ENCODE data around the gene ZBTB46.

ZBTB46 gene

DNA sequence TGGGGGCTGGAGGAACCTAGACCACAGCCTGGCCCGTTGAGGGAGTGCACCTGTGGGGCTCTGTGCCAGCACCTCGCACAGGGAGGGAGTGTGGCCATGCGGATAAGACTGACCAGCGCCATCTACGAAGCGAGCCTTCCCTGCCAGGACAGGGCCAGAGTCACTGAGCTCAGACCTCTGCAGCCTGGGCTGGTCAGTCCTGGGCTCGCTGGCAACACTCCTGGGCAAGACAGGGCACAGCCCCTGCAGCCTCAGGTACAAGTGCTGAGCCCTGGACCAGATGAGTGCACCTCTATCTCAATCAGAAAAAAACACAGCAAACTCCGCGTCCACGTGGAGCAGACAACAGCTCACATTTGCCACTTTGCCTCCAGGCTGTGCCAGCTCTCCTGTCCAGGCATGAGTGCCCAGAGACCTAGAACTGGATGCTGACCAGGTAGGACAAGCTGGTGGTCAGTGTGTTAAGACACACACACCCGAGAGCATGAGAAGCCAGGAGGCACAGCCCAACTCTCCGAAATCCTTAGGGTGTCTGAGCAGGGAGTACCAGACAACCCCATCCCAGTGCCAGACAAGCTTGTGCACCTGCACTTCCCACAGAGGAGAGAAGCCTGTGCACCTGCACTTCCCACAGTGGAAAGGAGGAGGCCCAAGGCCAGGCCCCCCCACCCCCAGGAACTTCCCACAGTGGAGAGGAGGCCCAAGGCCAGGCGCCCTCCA, 128.2 kb downstream of the ZBTB46 start:
- no peak overlapping the region for H3K27ac ChIP-seq (ENCODE audit: low read length)
- no peaks in the 10 kb centered on the region for H3K27me3 ChIP-seq (ENCODE audit: low read depth, low read length)
- peaks cover 19 to 35% of the 10 kb centered on the region in 2 donors for H3K36me3 ChIP-seq (ENCODE audit: control insufficient read depth in 1 of 2, insufficient read depth in 2 of 2, low read length in 2 of 2)
- H3K9me3 ChIP-seq (ENCODE audit: control insufficient read depth in 1 of 2, low read length in 2 of 2): no peaks in the 10 kb centered on the region
- peaks cover 6 to 23% of the 10 kb centered on the region in 2 donors for H3K4me1 ChIP-seq (ENCODE audit: control insufficient read depth in 1 of 2, insufficient read depth in 2 of 2, low read length in 2 of 2)
- no peak overlapping the region for H3K4me3 ChIP-seq (ENCODE audit: low read depth in 1 of 2, low read length in 2 of 2)

DNA sequence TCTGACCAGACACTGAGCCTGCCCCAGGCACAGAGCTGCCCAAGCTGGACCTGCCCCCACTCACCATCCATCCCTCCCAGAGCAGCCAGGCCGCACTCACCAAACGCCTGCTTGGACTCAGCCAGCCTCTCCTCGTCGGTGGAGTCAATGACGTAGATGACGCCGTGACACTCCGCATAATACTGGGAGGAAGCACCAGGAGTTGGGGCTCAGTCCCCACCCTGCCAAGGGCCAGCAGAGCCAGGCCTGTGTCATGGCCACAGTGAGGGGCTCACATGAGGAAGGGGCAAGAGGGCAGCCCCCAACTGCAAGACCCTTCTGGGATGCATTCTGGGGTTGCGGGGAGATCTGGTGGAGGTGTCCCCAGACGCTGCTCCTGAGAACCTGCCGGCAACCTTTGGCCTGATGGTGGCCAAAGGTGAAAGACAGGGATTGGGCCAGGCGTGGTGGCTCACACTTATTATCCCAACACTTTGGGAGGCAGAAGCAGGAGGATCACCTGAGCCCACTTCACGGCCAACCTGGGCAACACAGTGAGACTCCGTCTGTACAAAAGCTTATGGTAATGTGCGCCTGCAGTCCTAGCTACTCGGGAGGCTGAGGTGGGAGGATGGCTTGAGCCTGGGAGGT, 128.9 kb downstream of the ZBTB46 start:
- H3K4me3 ChIP-seq (ENCODE audit: low read depth in 1 of 2, low read length in 2 of 2): no peak overlapping the region
- peaks cover 19 to 35% of the 10 kb centered on the region in 2 donors for H3K36me3 ChIP-seq (ENCODE audit: control insufficient read depth in 1 of 2, insufficient read depth in 2 of 2, low read length in 2 of 2)
- H3K27me3 ChIP-seq (ENCODE audit: low read depth, low read length): no peaks in the 10 kb centered on the region
- no peaks in the 10 kb centered on the region for H3K9me3 ChIP-seq (ENCODE audit: control insufficient read depth in 1 of 2, low read length in 2 of 2)
- no peak overlapping the region for H3K27ac ChIP-seq (ENCODE audit: low read length)
- peaks cover 6 to 25% of the 10 kb centered on the region in 2 donors for H3K4me1 ChIP-seq (ENCODE audit: control insufficient read depth in 1 of 2, insufficient read depth in 2 of 2, low read length in 2 of 2)

DNA sequence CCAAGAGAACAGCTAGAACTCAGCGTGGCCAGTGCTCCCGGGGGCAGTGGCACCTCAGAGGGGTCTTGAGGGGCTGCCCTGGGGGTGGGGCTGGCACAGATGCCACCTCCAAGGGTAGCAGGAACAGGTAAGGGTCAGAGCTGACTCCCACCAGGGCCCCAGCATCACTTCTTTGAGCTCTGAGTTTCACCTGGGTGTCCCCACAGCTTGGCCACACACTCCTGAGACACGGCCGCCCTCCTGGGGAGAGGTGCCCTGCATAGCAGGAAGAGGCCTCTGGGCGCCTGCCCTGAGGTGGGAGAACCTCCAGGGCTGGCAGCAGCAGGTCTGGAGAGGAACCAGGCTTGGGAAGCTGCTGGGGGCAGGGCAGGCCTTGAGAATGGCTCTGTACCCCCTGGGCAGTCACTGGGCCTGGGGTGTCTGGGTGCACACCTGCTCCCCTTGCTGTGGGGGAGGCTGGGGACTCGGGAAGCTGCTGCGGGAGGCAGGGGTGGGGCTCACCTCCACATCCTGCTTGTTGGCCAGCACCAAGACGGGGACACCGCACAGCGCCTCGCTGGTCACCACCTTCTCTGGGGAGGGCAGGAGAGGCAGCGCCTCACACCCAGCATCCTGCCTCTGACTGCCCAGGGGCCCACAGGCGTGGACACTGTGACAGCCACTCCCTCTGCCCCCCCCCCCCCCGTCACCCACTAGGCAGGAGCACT, 129.6 kb downstream of the ZBTB46 start:
- H3K27ac ChIP-seq (ENCODE audit: low read length): no peak overlapping the region
- H3K4me1 ChIP-seq (ENCODE audit: control insufficient read depth in 1 of 2, insufficient read depth in 2 of 2, low read length in 2 of 2): peaks cover 4 to 25% of the 10 kb centered on the region in 2 donors
- H3K36me3 ChIP-seq (ENCODE audit: control insufficient read depth in 1 of 2, insufficient read depth in 2 of 2, low read length in 2 of 2): peaks cover 19 to 33% of the 10 kb centered on the region in 2 donors
- H3K9me3 ChIP-seq (ENCODE audit: control insufficient read depth in 1 of 2, low read length in 2 of 2): no peaks in the 10 kb centered on the region
- no peak overlapping the region for H3K4me3 ChIP-seq (ENCODE audit: low read depth in 1 of 2, low read length in 2 of 2)
- no peaks in the 10 kb centered on the region for H3K27me3 ChIP-seq (ENCODE audit: low read depth, low read length)

DNA sequence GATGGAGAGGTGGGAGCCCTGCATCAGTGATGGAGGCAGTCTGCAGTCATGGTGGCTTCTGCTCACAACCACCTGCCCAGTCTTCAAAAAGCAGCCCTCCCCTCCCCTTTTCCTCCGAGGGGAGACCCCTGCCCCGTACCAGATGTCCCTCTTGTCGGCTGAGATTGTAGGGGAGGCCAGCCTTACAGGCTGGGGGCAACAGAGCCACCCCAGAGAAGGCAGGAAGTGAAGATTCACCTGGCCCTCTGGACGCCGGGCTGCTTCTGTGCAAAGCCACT, 130.1 kb downstream of the ZBTB46 start:
- Histone ChIP-seq H3K4me3 (ENCODE audit: low read depth in 1 of 2, low read length in 2 of 2) (no peak overlapping the region), H3K9me3 (ENCODE audit: control insufficient read depth in 1 of 2, low read length in 2 of 2) (no peaks in the 10 kb centered on the region), H3K36me3 (ENCODE audit: control insufficient read depth in 1 of 2, insufficient read depth in 2 of 2, low read length in 2 of 2) (peaks cover 14 to 29% of the 10 kb centered on the region in 2 donors), H3K27ac (ENCODE audit: low read length) (no peak overlapping the region), H3K4me1 (ENCODE audit: control insufficient read depth in 1 of 2, insufficient read depth in 2 of 2, low read length in 2 of 2) (peaks cover 0 to 20% of the 10 kb centered on the region in 2 donors), H3K27me3 (ENCODE audit: low read depth, low read length) (no peaks in the 10 kb centered on the region)

DNA sequence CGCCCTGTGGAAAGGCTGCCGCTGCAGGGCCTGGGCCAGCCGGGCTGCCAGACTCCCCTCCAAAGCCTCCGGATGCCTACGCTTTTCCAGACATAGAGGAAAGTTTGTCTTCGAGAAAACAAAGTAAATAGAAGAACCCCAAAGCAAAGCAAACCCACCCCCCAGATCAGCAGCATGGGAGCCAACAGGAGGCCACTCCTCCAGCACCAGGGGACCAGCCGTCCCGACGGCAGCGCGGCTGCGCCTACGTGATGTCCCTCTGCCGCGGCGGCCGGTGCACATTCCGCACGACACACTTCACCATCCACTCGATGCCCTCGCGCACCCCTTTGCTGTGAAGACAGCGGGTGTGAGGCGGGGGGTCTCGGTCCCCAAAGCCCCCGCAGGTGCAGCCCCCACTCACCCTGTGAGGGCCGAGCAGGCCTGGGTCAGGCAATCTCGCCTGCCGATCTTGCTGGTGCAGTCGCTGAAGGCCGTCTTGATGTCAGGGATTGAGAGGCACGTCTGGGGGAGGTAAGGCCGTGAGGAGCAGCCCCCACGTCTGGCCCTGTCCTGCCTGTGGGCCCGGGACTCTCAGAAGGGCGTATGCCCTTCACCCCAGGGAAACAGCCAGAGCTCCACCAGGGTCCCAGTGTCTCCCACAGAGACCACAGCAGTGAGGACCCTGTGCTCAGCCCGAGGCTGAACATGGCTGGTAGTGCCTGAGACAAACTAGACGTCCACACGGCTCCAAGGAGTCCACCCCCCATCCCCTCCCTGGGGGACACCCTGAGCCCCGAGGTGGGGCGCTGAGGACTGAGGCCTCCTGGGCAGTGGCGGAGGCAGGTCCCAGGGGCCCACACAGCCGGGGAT, 130.6 kb downstream of the ZBTB46 start:
- Histone ChIP-seq H3K27ac (ENCODE audit: low read length) (no peak overlapping the region), H3K36me3 (ENCODE audit: control insufficient read depth in 1 of 2, insufficient read depth in 2 of 2, low read length in 2 of 2) (peaks cover 8 to 27% of the 10 kb centered on the region in 2 donors)

DNA sequence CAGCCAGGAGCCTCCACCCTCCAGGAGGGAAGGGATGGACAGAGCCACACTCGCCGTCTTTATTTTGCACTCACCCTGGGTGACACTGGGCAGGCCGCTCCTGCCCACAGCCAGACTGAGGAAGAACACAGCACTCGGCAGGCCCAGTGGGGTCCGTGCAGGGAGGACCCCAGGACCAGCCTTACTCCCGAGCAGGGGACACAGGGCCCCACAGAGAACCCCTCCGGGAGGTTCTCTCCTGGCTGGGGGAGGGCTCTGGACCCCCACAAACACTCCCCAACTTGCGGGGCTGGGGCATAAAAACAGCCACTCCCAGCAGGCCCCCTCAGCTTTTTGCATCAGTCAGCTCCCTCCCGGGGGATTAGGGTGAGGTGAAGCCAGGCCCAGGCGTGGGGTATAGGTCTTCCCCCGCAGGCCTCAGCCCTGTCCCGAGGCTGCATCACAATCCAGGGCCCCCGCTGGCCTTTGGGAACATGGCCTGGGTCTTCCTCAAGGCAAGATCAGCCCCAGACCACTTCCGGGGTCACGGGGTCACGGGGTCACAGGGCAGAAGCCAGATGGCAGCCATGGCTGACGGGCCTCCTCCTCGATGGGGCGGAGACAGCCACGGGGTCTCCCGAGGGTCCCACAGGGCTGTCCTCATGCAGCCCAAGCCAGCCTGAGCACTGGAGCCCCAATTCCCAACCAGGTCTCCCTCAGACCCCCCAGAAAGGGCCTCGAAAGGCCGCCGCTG, 131.4 kb downstream of the ZBTB46 start:
- H3K27ac ChIP-seq (ENCODE audit: low read length): peak overlapping the region; percentile 56

More for the DNA sequence above, 130.6 kb downstream of the ZBTB46 start:
- no peaks in the 10 kb centered on the region for H3K9me3 ChIP-seq (ENCODE audit: control insufficient read depth in 1 of 2, low read length in 2 of 2)
- H3K4me3 ChIP-seq (ENCODE audit: low read depth in 1 of 2, low read length in 2 of 2): no peak overlapping the region
- H3K4me1 ChIP-seq (ENCODE audit: control insufficient read depth in 1 of 2, insufficient read depth in 2 of 2, low read length in 2 of 2): peaks cover 0 to 18% of the 10 kb centered on the region in 2 donors
- H3K27me3 ChIP-seq (ENCODE audit: low read depth, low read length): no peaks in the 10 kb centered on the region

DNA sequence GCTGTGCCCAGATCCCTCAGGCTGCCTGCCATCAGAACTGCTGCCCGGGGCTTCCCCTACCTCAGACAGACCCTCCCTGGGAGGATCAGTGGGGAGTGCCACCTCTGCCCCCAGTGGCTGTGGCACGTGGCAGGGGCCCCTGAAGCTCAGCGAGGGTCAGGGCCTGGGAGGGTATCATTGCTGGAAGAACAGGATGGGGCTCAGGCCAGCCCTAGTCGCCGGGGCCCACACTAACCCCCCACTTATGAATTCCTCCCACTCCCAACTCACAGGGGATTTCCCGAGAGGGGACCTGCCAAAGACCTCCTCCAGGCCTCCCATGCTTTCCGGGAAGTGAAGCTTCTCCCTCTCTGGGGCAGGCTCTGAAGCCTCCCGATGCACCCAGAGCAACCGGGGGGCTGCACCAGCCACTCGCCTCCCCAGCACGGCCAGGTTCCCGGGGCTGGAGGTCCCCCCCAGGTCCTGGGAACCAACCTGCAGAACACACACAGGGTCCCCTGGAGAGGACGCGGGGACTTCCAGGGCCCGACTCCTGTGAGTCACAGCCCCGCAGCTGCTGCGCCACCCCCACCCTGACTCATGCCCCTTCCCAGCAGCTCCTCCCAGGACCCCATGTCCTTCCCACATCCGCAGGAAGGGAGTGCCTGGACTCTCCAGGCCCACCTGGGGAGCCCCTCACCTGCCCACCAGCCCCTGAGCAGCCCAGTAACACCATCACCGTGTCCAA, 132.2 kb downstream of the ZBTB46 start:
- no peaks in the 10 kb centered on the region for H3K9me3 ChIP-seq (ENCODE audit: control insufficient read depth in 1 of 2, low read length in 2 of 2)
- no peak overlapping the region for H3K4me3 ChIP-seq (ENCODE audit: low read depth in 1 of 2, low read length in 2 of 2)
- H3K36me3 ChIP-seq (ENCODE audit: control insufficient read depth in 1 of 2, insufficient read depth in 2 of 2, low read length in 2 of 2): peaks cover 0 to 24% of the 10 kb centered on the region in 2 donors
- peak overlapping the region; percentile 56 for H3K27ac ChIP-seq (ENCODE audit: low read length)
- H3K27me3 ChIP-seq (ENCODE audit: low read depth, low read length): no peaks in the 10 kb centered on the region
- peaks cover 0 to 18% of the 10 kb centered on the region in 2 donors for H3K4me1 ChIP-seq (ENCODE audit: control insufficient read depth in 1 of 2, insufficient read depth in 2 of 2, low read length in 2 of 2)

More for the DNA sequence above, 131.4 kb downstream of the ZBTB46 start:
- Histone ChIP-seq H3K4me3 (ENCODE audit: low read depth in 1 of 2, low read length in 2 of 2) (no peak overlapping the region), H3K27me3 (ENCODE audit: low read depth, low read length) (no peaks in the 10 kb centered on the region), H3K36me3 (ENCODE audit: control insufficient read depth in 1 of 2, insufficient read depth in 2 of 2, low read length in 2 of 2) (peaks cover under 1 to 25% of the 10 kb centered on the region in 2 donors), H3K9me3 (ENCODE audit: control insufficient read depth in 1 of 2, low read length in 2 of 2) (no peaks in the 10 kb centered on the region), H3K4me1 (ENCODE audit: control insufficient read depth in 1 of 2, insufficient read depth in 2 of 2, low read length in 2 of 2) (peaks cover 0 to 18% of the 10 kb centered on the region in 2 donors)

DNA sequence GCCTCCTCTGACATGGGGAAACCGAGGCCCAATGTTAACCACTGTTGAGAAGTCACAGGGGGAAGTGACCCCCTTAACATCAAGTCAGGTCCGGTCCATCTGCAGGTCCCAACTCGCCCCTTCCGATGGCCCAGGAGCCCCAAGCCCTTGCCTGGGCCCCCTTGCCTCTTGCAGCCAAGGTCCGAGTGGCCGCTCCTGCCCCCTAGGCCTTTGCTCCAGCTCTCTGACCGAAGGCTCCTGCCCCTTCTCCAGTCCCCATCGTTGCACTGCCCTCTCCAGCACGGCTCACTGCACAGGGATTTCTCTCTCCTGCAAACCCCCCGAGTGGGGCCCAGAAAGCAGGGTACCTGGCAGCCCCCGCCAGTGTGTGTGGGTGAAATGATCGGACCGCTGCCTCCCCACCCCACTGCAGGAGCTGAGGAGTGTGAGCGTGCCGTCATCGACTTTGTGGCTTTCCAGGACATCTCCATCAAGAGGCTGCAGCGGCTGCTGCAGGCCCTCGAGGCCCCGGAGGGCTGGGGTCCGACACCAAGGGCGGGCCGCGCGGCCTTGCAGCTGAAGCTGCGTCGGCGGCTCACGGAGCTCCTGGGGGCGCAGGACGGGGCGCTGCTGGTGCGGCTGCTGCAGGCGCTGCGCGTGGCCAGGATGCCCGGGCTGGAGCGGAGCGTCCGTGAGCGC, 133.1 kb downstream of the ZBTB46 start:
- peaks cover 0 to 18% of the 10 kb centered on the region in 2 donors for H3K36me3 ChIP-seq (ENCODE audit: control insufficient read depth in 1 of 2, insufficient read depth in 2 of 2, low read length in 2 of 2)
- H3K27me3 ChIP-seq (ENCODE audit: low read depth, low read length): no peaks in the 10 kb centered on the region
- H3K9me3 ChIP-seq (ENCODE audit: control insufficient read depth in 1 of 2, low read length in 2 of 2): no peaks in the 10 kb centered on the region
- no peak overlapping the region for H3K4me3 ChIP-seq (ENCODE audit: low read depth in 1 of 2, low read length in 2 of 2)
- peaks cover 0 to 18% of the 10 kb centered on the region in 2 donors for H3K4me1 ChIP-seq (ENCODE audit: control insufficient read depth in 1 of 2, insufficient read depth in 2 of 2, low read length in 2 of 2)
- H3K27ac ChIP-seq (ENCODE audit: low read length): no peak overlapping the region

DNA sequence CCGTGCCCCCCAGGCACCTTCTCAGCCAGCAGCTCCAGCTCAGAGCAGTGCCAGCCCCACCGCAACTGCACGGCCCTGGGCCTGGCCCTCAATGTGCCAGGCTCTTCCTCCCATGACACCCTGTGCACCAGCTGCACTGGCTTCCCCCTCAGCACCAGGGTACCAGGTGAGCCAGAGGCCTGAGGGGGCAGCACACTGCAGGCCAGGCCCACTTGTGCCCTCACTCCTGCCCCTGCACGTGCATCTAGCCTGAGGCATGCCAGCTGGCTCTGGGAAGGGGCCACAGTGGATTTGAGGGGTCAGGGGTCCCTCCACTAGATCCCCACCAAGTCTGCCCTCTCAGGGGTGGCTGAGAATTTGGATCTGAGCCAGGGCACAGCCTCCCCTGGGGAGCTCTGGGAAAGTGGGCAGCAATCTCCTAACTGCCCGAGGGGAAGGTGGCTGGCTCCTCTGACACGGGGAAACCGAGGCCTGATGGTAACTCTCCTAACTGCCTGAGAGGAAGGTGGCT, 133.7 kb downstream of the ZBTB46 start:
- Histone ChIP-seq H3K9me3 (ENCODE audit: control insufficient read depth in 1 of 2, low read length in 2 of 2) (no peaks in the 10 kb centered on the region), H3K4me3 (ENCODE audit: low read depth in 1 of 2, low read length in 2 of 2) (peak overlapping the region in 1 of 2 donors; percentile 35), H3K27me3 (ENCODE audit: low read depth, low read length) (no peaks in the 10 kb centered on the region), H3K36me3 (ENCODE audit: control insufficient read depth in 1 of 2, insufficient read depth in 2 of 2, low read length in 2 of 2) (peaks cover 0 to 18% of the 10 kb centered on the region in 2 donors), H3K27ac (ENCODE audit: low read length) (no peak overlapping the region), H3K4me1 (ENCODE audit: control insufficient read depth in 1 of 2, insufficient read depth in 2 of 2, low read length in 2 of 2) (peaks cover 0 to 18% of the 10 kb centered on the region in 2 donors)

Measured in muscle layer of duodenum (tissue), 2 donors.